H1 (cell line): ENCODE data around the gene ZNF484. TPM values are rescaled to one million over a fixed set of nuclear protein-coding genes. Genes with fewer than 3 reads are reported as not detected.

ENCODE experiments used
- ASH2L ChIP-seq: fragments of 200-600, 300-600 bp; sonication (generic); IDR thresholded peaks from one replicate; pipeline ENCODE4 v1.7.1; 2017; ENCODE audit warnings: low read length
- CHD1 ChIP-seq: IDR thresholded peaks from 2 replicates; pipeline ENCODE4 v1.6.1; 2012; ENCODE audit warnings: low read depth, low read length, improper control_type of control experiment
- CREB1 ChIP-seq: IDR thresholded peaks from 2 replicates; pipeline ENCODE4 v1.6.1; 2012; ENCODE audit warnings: inconsistent platforms
- FOSL1 ChIP-seq: IDR thresholded peaks from 2 replicates; pipeline ENCODE4 v1.6.1; 2011; ENCODE audit warnings: mild to moderate bottlenecking, low read depth, low read length, moderate library complexity; ENCODE audit not compliant: insufficient read depth
- GABPA ChIP-seq: IDR thresholded peaks from 2 replicates; pipeline ENCODE4 v1.6.1; 2011; ENCODE audit warnings: mild to moderate bottlenecking, low read length, moderate library complexity, borderline replicate concordance; ENCODE audit not compliant: insufficient read depth
- GTF2F1 ChIP-seq: IDR thresholded peaks from 2 replicates; pipeline ENCODE4 v1.6.1; 2012; ENCODE audit warnings: low read depth, low read length, improper control_type of control experiment, borderline replicate concordance
- HDAC2 ChIP-seq, 2 experiments: fragments of 300-600 bp in 1 of 2; sonication (generic) in 1 of 2; IDR thresholded peaks; 2 replicates each; pipeline ENCODE4 v1.6.1; 2011 to 2012; ENCODE audit warnings: low read depth in 2 of 2, low read length in 2 of 2, mild to moderate bottlenecking in 2 of 2, moderate library complexity in 2 of 2, borderline replicate concordance in 1 of 2, inconsistent platforms in 1 of 2
- JUN ChIP-seq: IDR thresholded peaks from 2 replicates; pipeline ENCODE4 v1.6.1; 2011; ENCODE audit warnings: low read depth, mild to moderate bottlenecking, improper control_type of control experiment, low read length
- KDM1A ChIP-seq: fragments of 200-600, 300-600 bp; sonication (generic); IDR thresholded peaks from 2 replicates; pipeline ENCODE4 v1.7.1; 2016; ENCODE audit warnings: mild to moderate bottlenecking, low read length, borderline replicate concordance
- KDM4A ChIP-seq: IDR thresholded peaks from one replicate; pipeline ENCODE4 v1.7.1; 2012; ENCODE audit warnings: low read depth, mild to moderate bottlenecking, moderate library complexity, low read length, inconsistent platforms; ENCODE audit not compliant: severe bottlenecking
- KDM5A ChIP-seq: fragments of 200-600 bp; IDR thresholded peaks from 2 replicates; pipeline ENCODE4 v1.7.1; 2012; ENCODE audit warnings: mild to moderate bottlenecking, low read length, inconsistent platforms, mixed read lengths
- PHF8 ChIP-seq: fragments of 200-600 bp; sonication (generic); conservative IDR thresholded peaks from 2 replicates; pipeline ENCODE4 v1.7.1; 2012; ENCODE audit warnings: low read depth, mild to moderate bottlenecking, inconsistent platforms, low read length, moderate library complexity
- RAD21 ChIP-seq, 2 experiments: IDR thresholded peaks in 1 of 2; conservative IDR thresholded peaks in 1 of 2; 2 replicates each; pipeline ENCODE4 v1.6.1; 2011; ENCODE audit warnings: low read depth in 2 of 2, low read length in 2 of 2, improper control_type of control experiment in 1 of 2, inconsistent platforms in 1 of 2, mild to moderate bottlenecking in 1 of 2, moderate library complexity in 1 of 2
- RXRA ChIP-seq: IDR thresholded peaks from 2 replicates; pipeline ENCODE4 v1.6.1; 2011; ENCODE audit warnings: low read depth, mild to moderate bottlenecking, low read length, moderate library complexity; ENCODE audit not compliant: insufficient read depth
- SAP30 ChIP-seq: fragments of 300-600 bp; sonication (generic); IDR thresholded peaks from 2 replicates; pipeline ENCODE4 v1.7.1; 2012; ENCODE audit warnings: low read length, moderate library complexity, mild to moderate bottlenecking, inconsistent platforms; ENCODE audit not compliant: insufficient read depth, insufficient replicate concordance
- SIN3A ChIP-seq, 2 experiments: IDR thresholded peaks in 1 of 2; conservative IDR thresholded peaks in 1 of 2; 2 replicates each; pipeline ENCODE4 v1.6.1; 2011 to 2012; ENCODE audit warnings: low read length in 2 of 2, improper control_type of control experiment in 1 of 2, low read depth in 1 of 2, mild to moderate bottlenecking in 1 of 2
- SP4 ChIP-seq: IDR thresholded peaks from 2 replicates; pipeline ENCODE4 v1.6.1; 2012; ENCODE audit warnings: low read length, inconsistent platforms
- TAF1 ChIP-seq: IDR thresholded peaks from 2 replicates; pipeline ENCODE4 v1.6.1; 2011; ENCODE audit warnings: mild to moderate bottlenecking, low read depth, low read length
- ZNF274 ChIP-seq: IDR thresholded peaks from 2 replicates; pipeline ENCODE4 v1.7.0; 2012; ENCODE audit warnings: low read length, borderline replicate concordance; ENCODE audit errors: extremely low read depth
- polyA plus RNA-seq, 7 experiments: library from polyadenylated mRNA; depleted of rRNA in 3 of 7; stranded (reverse) in 5 of 7; unstranded in 2 of 7; fragments of >200 nt in 5 of 7; fragments of 200-250 nt in 2 of 7; gene quantifications; 1 replicate in 5 of 7; 2 replicates in 1 of 7; 4 replicates in 1 of 7; pipeline versions ENCODE4 v1.2.1 to v1.2.3, GENCODE V29; 2011 to 2013; ENCODE audit warnings: missing spikeins in 2 of 7, mixed read lengths in 2 of 7
- total RNA-seq: library from RNA; stranded (reverse); fragmentation: NEBNext Ultra II Directional; extraction: Animal tissue kit (Norgen Biotek cat#: 25700); gene quantifications from 2 replicates; pipeline ENCODE4 v1.2.1, GENCODE V29; 2021
- TF ChIP-seq, protein P1 (sequence below): IDR thresholded peaks from 2 replicates; pipeline ENCODE4 v1.6.1; 2012; ENCODE audit warnings: inconsistent platforms
- TF ChIP-seq, protein P2 (sequence below): IDR thresholded peaks from 2 replicates; pipeline ENCODE4 v1.6.1; 2011; ENCODE audit warnings: low read length, improper control_type of control experiment

Gene ZNF484
- total and polyA plus RNA-seq, 2 of the 8 experiments (the other 6 are each of a cell fraction or from before 2014, with no cell fraction given) = 1.3 to 11.5 TPM

DNA sequence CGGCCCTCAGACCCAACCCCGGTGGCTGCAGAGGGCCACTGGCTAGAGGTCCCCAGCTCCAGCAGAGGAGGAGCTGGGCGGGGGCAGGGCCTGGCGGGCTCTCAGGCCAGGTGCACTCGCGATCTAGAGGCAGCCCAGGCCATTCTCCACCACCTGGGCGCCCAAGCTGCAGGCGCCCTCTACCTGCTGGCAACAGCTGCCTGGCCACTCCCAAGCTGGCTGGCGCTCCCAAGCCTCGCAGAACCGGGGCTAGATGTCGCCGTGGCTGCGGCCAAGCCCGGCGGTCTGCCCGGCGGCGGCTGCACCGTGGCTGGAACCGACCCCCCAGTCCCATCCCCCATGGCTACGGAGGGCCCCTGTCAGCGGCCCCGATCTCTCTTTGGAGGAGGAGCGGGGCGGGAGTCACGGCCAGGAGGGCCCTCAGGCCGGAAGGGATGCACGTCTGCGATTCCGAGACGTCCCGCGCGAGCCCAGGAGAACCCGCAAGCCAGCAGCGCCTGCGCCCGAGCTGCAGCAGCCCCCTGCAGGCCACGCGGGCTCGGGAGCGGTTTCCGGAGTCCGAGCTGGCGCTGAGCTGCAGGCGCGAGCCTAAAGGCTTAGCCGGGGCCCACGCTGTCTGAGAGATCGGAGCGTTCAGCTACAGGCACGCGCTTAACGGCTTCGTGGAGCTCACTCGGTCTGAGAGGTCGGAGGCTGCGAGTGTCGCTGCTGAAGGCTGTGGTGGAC is 68.9 kb downstream of the ZNF484 start (continued):
- TF ChIP-seq ZNF274 (no peak), ASH2L (peak; percentile 35), CREB1 (0 out of 2 replicates have a peak, but pooled peaks have one; percentile 22), KDM5A (no peak), FOSL1 (peak; percentile 39; the same call in 1 of the 2 replicates), CHD1 (no peak), KDM4A (peak; percentile 85), GTF2F1 (no peak), KDM1A (no peak), RXRA (no peak), SP4 (no peak), SIN3A (conservative IDR thresholded peaks at IDR 0.05 in 1 of 2, IDR thresholded peaks at IDR 0.05 in 1 of 2; ENCODE audit: low read depth in 1 of 2, low read length in 2 of 2) (no peak; a peak in 1 of 4 replicates), TAF1 (0 out of 2 replicates have a peak, but pooled peaks have one; percentile 8), HDAC2 (IDR thresholded peaks at IDR 0.05; ENCODE audit: borderline replicate concordance in 1 of 2, low read depth in 2 of 2, low read length in 2 of 2) (no peak), JUN (no peak), GABPA (peak; percentile 72; the same call in 1 of the 2 replicates), SAP30 (no peak), PHF8 (no peak), RAD21 (IDR thresholded peaks at IDR 0.05 in 1 of 2, conservative IDR thresholded peaks at IDR 0.05 in 1 of 2; ENCODE audit: low read depth in 2 of 2, low read length in 2 of 2) (peak; percentile 19 to 36; a peak in 2 of 4 replicates)
- TF ChIP-seq, protein P1, sequence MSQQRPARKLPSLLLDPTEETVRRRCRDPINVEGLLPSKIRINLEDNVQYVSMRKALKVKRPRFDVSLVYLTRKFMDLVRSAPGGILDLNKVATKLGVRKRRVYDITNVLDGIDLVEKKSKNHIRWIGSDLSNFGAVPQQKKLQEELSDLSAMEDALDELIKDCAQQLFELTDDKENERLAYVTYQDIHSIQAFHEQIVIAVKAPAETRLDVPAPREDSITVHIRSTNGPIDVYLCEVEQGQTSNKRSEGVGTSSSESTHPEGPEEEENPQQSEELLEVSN = peak; percentile 79; the same call in 1 of the 2 replicates
- TF ChIP-seq, protein P2, sequence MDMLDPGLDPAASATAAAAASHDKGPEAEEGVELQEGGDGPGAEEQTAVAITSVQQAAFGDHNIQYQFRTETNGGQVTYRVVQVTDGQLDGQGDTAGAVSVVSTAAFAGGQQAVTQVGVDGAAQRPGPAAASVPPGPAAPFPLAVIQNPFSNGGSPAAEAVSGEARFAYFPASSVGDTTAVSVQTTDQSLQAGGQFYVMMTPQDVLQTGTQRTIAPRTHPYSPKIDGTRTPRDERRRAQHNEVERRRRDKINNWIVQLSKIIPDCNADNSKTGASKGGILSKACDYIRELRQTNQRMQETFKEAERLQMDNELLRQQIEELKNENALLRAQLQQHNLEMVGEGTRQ = no peak
